Stimulated activated CD4-positive, alpha-beta T cell treated with anti-CD3 and anti-CD28 coated beads, Interleukin-1b, Interleukin-23, amount 100 ng/mL, for 1 hour (primary cell): ENCODE results near the gene KCNC1.

ENCODE experiments used
- DNase-seq, 2 donors: peaks; one replicate each; pipeline ENCODE4 v3.0.0-alpha.2; 2020; ENCODE audit warnings: low read depth in 2 of 2

KCNC1 gene

GRCh38 chr11:17716807-17717206 lies 17.8 kb upstream of the KCNC1 start:
- no peak for DNase-seq

GRCh38 chr11:17718015-17718414 lies 16.6 kb upstream of the KCNC1 start:
- DNase-seq, result no peak

- DNase-seq, result no peak
Observed at GRCh38 chr11:17718510-17718962, 16.0 kb upstream of the KCNC1 start.

- DNase-seq, result no peak
Observed at GRCh38 chr11:17719028-17719937, 15.3 kb upstream of the KCNC1 start, which contains the start of gene MYOD1. MYOD1 (plus strand) TSS chr11:17719571; CDS start chr11:17719783, 212 bp downstream.

GRCh38 chr11:17719938-17720795 lies 14.4 kb upstream of the KCNC1 start:
- no peak for DNase-seq

GRCh38 chr11:17720796-17721171 lies 13.8 kb upstream of the KCNC1 start:
- no peak for DNase-seq

GRCh38 chr11:17721242-17721999 lies 13.2 kb upstream of the KCNC1 start:
- no peak for DNase-seq

GRCh38 chr11:17722000-17722643 lies 12.5 kb upstream of the KCNC1 start:
- no peak for DNase-seq

GRCh38 chr11:17724020-17724908 lies 10.3 kb upstream of the KCNC1 start:
- no peak for DNase-seq

GRCh38 chr11:17725174-17725573 lies 9.4 kb upstream of the KCNC1 start:
- no peak for DNase-seq

GRCh38 chr11:17730137-17730536 lies 4.4 kb upstream of the KCNC1 start:
- no peak for DNase-seq

- DNase-seq, result peak in 1 of 2 donors; percentile 41
Observed at GRCh38 chr11:17730608-17731462, 3.7 kb upstream of the KCNC1 start.

GRCh38 chr11:17733261-17733660 lies 1.3 kb upstream of the KCNC1 start:
- no peak for DNase-seq

- no peak for DNase-seq
Observed at GRCh38 chr11:17734986-17735817, 621 bp downstream of the KCNC1 start.

GRCh38 chr11:17735818-17736578 lies 1.4 kb downstream of the KCNC1 start:
- no peak for DNase-seq

- no peak for DNase-seq
Observed at GRCh38 chr11:17736579-17736893, 2.0 kb downstream of the KCNC1 start.

GRCh38 chr11:17736930-17737817 lies 2.6 kb downstream of the KCNC1 start:
- DNase-seq, result no peak
